ENCODE measurements around the gene CLDN7. TPM values are rescaled to one million over a fixed set of nuclear protein-coding genes. Genes with fewer than 3 reads are reported as not detected.
A peak's percentile ranks its signal among the peaks of the same experiment; 100 is the strongest.

CLDN7 gene
- total RNA-seq, 1 experiment from 2014 or later, result 0.34 TPM

DNA sequence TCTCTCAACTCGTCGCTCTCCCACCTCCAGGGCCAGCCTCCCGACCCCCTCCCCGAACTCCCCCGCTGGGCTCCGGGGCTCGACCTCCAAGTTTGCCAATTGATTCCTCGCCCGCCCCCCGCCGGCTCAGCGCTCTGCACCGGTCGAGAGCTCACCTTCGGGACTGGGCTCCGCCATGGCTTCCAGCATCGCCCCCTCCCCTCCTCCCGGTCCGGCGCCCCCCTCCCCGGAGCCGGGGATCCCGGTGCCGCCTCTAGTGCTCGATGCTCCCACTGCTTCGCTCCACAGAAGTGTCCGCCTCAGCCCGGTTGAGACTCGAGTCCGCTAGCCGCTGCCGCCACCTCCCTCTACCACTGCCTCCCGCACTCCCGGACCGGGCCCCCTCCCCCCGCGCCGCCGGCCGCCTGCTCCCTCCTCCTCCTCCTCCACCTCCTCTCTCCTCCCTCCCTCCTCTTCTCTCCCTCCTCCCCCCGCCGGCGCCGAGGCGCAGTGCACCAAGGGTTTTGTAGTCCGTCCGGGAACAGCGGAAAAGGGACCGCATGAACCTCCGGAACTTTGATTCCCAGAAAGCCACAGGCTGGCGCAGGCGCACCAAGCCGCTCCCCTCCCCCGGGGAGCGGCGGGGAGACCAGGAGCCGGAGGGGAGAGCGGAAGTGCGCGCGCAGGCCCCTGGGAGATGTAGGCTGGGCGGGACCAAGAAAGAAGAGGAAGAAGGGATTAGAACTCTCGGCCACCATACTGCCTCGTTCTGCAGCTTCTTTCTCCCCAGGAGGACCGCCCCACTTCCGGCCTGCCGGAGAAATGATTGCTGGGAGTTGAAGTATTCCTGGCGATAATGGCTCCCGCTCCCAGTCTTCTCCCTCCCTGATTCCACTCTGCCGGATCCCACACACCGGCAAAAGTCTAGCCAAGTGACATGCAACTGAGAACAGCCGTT is 22.9 kb downstream of the CLDN7 start, which contains the start of gene PHF23:
TSS of gene PHF23 (minus strand) at position 367 of the 937 bp plus-strand sequence. CDS start at position 189, 178 bp downstream.
- Histone ChIP-seq H3K27me3 (no peaks in the 10 kb centered on the region), H3K27ac (peak within 1 kb of the TSS; percentile 40), H3K4me3 (peak within 1 kb of the TSS; percentile 75), H3K9me3 (replicated peaks) (no peaks in the 10 kb centered on the region), H3K4me1 (0 out of 2 replicates have a peak, but pooled peaks cover 4% of the 10 kb centered on the region), H3K36me3 (peaks cover 16% of the 10 kb centered on the region; the same call in 1 of the 2 replicates)
- DNase-seq, result peak; percentile 96 to 97

DNA sequence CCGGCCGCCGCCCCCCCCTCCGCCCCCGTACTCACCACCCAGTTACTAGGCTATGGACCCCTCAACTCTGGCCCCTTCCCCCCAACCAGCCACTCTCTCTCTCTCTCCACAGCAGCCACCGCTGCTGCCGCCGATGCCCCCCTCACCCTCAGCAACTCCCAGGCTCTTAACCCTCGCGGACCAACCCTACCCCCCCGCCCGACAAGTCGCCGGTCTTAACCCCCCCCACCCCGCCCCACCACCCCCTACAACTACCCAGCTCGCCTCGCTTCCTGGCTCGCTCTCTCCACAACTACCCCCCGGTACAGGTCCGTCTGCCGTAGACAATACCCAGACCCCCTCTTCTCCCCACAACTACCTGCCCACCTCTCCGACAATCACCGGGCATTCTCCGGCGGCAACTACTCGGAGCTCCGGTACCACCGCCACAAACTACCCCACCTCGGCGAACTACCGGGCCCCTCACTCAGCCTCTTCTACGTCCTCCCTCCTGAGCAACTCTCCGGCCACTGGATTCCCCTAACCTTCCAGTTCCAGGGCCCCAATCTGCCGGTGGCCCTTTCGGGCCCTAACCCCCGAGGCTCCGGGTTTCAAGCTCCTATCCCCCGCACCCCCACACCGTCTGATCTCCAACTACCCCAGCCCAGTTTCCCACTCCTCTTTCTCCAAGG is 23.7 kb downstream of the CLDN7 start:
- H3K4me3 ChIP-seq, result peak overlapping the region; percentile 75
- H3K27ac ChIP-seq, result peak overlapping the region; percentile 40
- H3K36me3 ChIP-seq, result peaks cover 11% of the 10 kb centered on the region; the same call in 1 of the 2 replicates
- no peak for DNase-seq
- no peaks in the 10 kb centered on the region for H3K27me3 ChIP-seq
- H3K9me3 ChIP-seq (replicated peaks), result no peaks in the 10 kb centered on the region
- H3K4me1 ChIP-seq, result 0 out of 2 replicates have a peak, but pooled peaks cover 4% of the 10 kb centered on the region

DNA sequence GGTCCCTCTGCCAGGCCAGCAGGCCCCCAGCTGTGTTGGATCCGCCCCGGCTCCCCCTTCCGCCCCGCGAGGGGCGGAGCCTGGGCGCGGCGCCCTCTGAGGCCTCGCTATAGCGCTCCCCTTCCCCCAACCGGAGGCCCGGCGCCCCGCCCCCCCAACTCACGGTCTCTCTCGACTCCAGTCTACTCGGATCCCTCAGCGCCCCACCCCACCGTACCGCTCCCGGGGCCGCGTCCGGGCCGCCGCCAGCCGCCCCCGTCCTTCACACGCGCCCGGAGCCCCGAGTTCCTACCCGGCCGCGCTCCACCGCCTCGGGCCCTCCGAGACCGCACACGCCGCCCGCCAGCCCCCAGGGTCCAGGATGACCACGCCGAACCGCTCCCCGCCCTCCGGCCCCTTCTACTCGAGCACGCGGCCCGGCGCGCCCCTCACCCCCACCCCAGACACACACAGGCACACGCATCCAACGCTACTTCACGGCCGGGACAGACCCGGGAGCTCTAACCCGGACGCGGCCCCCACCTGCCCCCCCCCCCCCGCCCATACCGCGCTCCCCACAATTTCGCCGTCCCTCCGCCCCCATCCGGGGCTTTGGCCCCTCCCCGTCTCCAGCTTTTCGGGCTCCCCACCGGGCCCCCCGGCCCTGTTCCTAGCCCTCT is 24.4 kb downstream of the CLDN7 start:
- no peaks in the 10 kb centered on the region for H3K9me3 ChIP-seq (replicated peaks)
- no peaks in the 10 kb centered on the region for H3K27me3 ChIP-seq
- 0 out of 2 replicates have a peak, but pooled peaks cover 4% of the 10 kb centered on the region for H3K4me1 ChIP-seq
- peak overlapping the region; percentile 68 for H3K4me3 ChIP-seq
- peaks cover 11% of the 10 kb centered on the region; the same call in 1 of the 2 replicates for H3K36me3 ChIP-seq
- peak overlapping the region; percentile 67 for H3K27ac ChIP-seq
- peak; percentile 71 for DNase-seq

DNA sequence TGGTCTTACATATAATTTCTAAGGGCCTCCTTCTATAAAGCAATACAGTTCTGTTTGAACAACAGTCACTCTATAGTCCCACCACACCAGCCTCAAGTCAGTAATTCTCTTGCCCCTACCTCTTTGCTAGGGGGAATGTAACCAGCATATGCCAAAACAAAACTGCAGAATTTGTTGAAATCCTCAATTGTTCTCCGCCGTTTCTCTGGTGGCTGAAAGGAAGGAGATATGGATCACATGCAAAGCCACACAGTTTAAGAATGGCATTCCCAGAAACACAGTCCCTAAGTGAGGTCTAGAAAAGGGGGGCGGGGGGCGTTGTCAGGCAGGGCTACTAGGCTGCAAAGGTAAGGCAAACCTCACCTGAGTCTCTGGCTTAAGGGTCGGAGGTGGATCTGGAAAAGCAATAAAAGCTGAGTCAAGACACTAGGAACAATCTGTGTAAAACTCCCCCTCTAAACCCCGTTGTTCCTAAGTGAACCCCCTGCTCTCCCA is 25.0 kb downstream of the CLDN7 start:
- H3K27me3 ChIP-seq, result no peaks in the 10 kb centered on the region
- DNase-seq, result no peak
- peak overlapping the region; percentile 68 for H3K4me3 ChIP-seq
- peaks cover 11% of the 10 kb centered on the region; the same call in 1 of the 2 replicates for H3K36me3 ChIP-seq
- H3K9me3 ChIP-seq (replicated peaks), result no peaks in the 10 kb centered on the region
- H3K4me1 ChIP-seq, result 0 out of 2 replicates have a peak, but pooled peaks cover 4% of the 10 kb centered on the region
- H3K27ac ChIP-seq, result peak overlapping the region; percentile 67

DNA sequence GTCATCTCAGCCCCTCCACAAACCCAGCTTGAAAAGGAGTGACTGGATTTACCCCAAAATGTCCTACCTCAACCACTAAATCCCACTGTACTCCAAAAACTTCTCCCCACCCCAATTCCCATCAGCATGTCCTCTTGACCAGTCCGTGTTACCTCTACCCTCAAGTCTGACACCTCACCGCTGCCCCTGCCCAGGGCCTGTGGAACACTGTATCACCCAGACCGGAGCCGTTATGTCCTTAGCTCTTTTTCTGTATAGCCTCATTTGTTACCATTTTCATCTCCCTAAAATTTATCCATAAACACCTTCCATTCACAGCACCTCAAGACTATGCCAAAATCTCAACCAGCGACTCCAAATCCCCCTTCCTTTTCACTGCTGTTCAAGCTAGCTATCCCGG is 25.5 kb downstream of the CLDN7 start:
- H3K27ac ChIP-seq, result no peak overlapping the region
- no peak for DNase-seq
- no peak overlapping the region for H3K4me3 ChIP-seq
- no peaks in the 10 kb centered on the region for H3K9me3 ChIP-seq (replicated peaks)
- H3K4me1 ChIP-seq, result 0 out of 2 replicates have a peak, but pooled peaks cover 4% of the 10 kb centered on the region
- H3K27me3 ChIP-seq, result no peaks in the 10 kb centered on the region
- H3K36me3 ChIP-seq, result peaks cover 11% of the 10 kb centered on the region; the same call in 1 of the 2 replicates

DNA sequence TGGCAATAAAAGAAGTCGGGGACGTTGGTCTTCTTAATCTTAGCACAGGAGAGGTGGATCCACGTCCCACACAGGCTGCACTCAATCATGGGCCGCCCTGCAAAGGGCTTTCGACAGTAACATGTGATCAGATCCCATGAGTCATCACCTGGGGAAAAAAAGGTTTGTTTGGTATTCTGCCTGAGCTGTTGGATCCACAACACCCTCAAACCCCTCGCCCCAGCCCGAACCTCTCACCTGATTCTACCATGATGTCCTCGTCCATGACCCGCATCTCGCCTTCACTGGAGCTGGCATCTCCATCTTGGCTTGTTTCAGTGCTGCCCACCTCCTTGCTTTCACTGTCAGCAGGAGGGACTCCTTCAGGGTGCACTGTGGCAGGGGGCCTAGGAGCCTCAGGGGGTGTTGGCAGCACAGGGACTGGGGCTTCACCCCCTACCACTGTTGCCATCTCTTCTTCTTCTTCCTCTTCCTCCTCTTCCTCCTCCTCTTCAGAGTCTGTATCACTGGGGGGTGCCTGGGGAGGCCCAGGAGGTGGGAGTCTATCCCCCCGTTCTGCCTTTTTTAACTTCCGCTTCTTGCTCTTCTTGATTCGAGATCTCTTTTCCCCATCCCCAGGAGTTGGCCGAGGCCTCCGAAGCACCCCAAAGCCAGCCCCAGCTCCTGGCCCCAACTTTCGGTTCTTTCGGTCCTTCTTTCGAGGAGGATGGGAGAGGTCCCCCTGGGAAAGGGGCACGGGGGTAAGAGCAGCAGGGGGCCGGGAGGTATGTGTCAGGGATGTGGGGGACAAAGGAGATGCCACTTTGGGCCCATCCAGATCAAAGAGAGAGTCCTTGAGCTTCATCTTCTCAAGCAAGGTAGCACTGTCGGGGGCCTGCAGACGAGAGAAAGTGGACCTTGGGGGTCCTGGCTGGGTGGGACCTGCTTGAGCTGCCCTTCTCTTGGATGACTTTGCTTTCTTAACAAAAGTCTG is 26.3 kb downstream of the CLDN7 start:
- Histone ChIP-seq H3K27ac (no peak overlapping the region), H3K27me3 (no peaks in the 10 kb centered on the region), H3K4me1 (0 out of 2 replicates have a peak, but pooled peaks cover 4% of the 10 kb centered on the region), H3K9me3 (replicated peaks) (no peaks in the 10 kb centered on the region), H3K36me3 (peaks cover 11% of the 10 kb centered on the region; the same call in 1 of the 2 replicates), H3K4me3 (no peak overlapping the region)
- DNase-seq, result no peak

DNA sequence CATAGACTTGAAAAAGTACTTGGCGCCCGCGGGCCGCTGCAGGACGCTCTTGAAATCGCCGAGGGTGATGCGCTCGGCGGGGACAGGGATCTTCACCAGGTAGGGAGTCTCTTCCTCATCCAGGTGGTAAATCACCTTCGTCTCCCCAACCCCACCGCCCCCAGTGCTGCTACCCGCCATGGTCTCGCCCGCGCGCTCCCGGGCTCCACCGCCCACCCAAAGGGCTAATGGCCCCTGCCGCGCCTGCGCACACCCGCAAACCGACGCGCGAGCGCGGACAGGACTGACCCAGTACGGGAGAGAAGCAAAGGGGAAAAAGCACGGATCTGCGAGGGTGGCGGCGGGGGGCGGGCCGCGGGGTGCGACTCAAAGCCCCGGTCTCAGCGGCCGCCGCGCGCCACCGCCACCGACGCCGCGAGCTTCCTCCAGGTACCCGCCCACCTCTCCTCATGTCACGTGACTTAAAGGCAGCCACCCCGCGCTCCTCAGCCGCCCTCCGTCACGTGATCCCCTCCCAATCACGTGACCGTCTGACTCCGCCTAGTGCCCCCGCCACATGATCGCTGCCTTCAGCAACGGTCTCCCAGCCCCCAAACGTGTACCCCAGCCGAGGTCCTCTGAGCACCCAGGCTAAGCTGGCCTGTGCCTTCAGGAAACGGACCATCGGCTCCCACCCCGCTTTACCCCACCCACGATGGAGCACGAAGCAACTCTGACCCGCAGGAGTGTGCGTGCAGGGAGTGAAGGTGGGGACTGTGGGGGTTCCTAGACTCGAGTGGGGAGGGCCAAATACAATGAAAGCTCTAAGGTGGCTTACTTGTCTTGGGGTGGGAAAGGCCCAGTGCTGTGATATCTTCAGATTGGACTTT is 28.0 kb downstream of the CLDN7 start, which contains the start of gene DVL2:
TSS of gene DVL2 (minus strand) at position 435 of the 869 bp plus-strand sequence. CDS start at position 180, 255 bp downstream.
- H3K27me3 ChIP-seq, result no peaks in the 10 kb centered on the region
- peak within 1 kb of the TSS; percentile 70 for H3K27ac ChIP-seq
- H3K36me3 ChIP-seq, result peaks cover 11% of the 10 kb centered on the region; the same call in 1 of the 2 replicates
- DNase-seq, result peak; percentile 91 to 92
- H3K9me3 ChIP-seq (replicated peaks), result no peaks in the 10 kb centered on the region
- no peaks in the 10 kb centered on the region for H3K4me1 ChIP-seq
- H3K4me3 ChIP-seq, result peak within 1 kb of the TSS; percentile 74

DNA sequence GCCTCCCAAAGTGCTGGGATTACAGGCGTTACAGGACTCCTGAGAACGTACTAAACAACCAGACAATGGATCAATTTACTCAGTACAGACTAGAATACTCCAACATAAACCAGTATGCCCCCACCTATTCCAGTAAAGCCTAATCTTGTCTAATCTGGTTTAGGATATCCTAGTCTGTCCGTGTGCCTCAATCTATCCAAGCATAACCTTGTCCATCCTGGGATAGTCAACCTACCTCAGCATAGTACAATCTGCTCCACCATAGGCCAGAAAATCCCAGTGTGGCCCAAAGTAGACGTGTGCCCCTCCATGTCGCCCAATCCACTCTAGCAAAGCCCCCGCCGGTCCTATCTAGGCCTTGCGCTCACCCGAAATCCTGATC is 28.6 kb downstream of the CLDN7 start:
- Histone ChIP-seq H3K27me3 (no peaks in the 10 kb centered on the region), H3K4me1 (no peaks in the 10 kb centered on the region), H3K4me3 (peak overlapping the region; percentile 74), H3K27ac (peak overlapping the region; percentile 70), H3K9me3 (replicated peaks) (no peaks in the 10 kb centered on the region), H3K36me3 (peaks cover 11% of the 10 kb centered on the region; the same call in 1 of the 2 replicates)
- DNase-seq, result peak in 1 of 2 experiments; percentile 37

DNA sequence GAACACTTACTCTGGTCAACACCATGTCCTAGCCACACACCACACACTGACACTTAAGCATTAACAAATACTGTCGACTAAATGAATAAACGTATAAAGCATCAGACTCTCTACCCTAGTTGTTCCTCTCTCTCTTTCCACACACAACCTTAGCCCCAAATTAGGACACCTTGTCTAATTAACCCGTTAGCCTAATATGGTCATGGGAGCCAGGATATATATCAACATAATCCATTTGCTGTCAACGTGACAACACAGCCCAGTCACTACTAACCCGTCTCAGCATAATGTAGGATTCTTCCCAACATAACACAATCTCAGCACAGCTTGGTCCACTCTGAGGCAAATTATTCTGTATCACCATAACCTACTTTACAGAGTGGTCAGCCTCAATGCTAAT is 30.2 kb downstream of the CLDN7 start:
- H3K27me3 ChIP-seq, result no peaks in the 10 kb centered on the region
- H3K36me3 ChIP-seq, result peaks cover 10% of the 10 kb centered on the region; the same call in 1 of the 2 replicates
- no peak for DNase-seq
- H3K4me1 ChIP-seq, result no peaks in the 10 kb centered on the region
- H3K9me3 ChIP-seq (replicated peaks), result no peaks in the 10 kb centered on the region
- H3K27ac ChIP-seq, result no peak overlapping the region
- H3K4me3 ChIP-seq, result 0 out of 2 replicates have a peak overlapping the region, but pooled peaks have one; percentile 74

DNA sequence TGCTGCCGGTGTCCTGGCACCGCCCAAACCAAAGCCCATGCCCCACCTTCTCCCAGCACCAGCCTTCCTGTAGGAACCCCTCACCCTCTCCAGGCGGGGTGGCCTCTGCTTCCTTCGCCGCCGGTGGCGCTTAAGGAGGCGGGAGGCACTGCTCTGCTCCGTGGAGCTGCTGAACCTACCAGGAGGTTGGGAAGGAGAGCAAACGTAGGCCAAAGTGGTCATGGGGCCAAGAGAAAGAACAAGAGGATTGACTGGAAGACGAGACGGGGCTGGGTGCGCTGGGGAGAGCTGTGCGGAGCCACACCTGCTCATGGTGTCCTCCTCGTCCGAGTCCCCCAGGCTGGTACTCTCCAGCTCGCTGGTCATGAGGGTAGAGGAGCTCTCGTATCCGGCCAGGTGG is 32.8 kb downstream of the CLDN7 start:
- Histone ChIP-seq H3K4me3 (no peak overlapping the region), H3K9me3 (replicated peaks) (no peaks in the 10 kb centered on the region), H3K27me3 (no peaks in the 10 kb centered on the region), H3K36me3 (no peaks in the 10 kb centered on the region; the same call in 1 of the 2 replicates), H3K27ac (no peak overlapping the region), H3K4me1 (no peaks in the 10 kb centered on the region)
- no peak for DNase-seq

DNA sequence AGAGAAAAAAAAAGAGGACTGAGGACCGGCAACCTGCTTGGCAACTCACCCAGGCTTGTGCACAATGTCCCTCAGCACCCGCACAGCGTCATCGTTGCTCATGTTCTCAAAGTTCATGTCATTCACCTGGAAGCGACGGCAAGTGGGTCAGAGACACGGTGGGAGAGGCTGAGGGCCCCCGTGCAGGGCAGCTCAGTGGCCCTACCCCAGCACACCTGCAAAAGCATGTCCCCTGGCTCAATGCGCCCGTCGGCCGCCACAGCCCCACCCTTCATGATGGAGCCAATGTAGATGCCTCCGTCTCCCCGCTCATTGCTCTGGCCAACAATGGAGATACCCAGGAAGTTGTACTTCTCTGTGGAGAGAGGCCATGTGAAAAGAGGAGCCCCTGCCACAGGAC is 33.4 kb downstream of the CLDN7 start:
- Histone ChIP-seq H3K4me3 (no peak overlapping the region), H3K27ac (no peak overlapping the region), H3K27me3 (no peaks in the 10 kb centered on the region), H3K9me3 (replicated peaks) (no peaks in the 10 kb centered on the region), H3K36me3 (no peaks in the 10 kb centered on the region; the same call in 1 of the 2 replicates), H3K4me1 (no peaks in the 10 kb centered on the region)
- no peak for DNase-seq

Data from SJCRH30 (cell line).